Osteocyte (in vitro differentiated cells): Measurements from ENCODE around the gene FILIP1. TPM values are rescaled to one million over a fixed set of nuclear protein-coding genes. Genes with fewer than 3 reads are reported as not detected.
"Not testable (repeated sequence)": the region's sequence is repeated elsewhere in the genome, so short reads cannot be mapped to it uniquely, and the experiment has no call there.

Experiments used
- DNase-seq: peaks from one replicate; pipeline ENCODE4 v3.0.0; 2021; ENCODE audit warnings: mixed read lengths; ENCODE audit not compliant: unreplicated experiment; ENCODE audit errors: extremely low spot score
- H3K27ac Mint-ChIP-seq: one replicate; pipeline ENCODE4 v1.8.0; 2021; ENCODE audit warnings: mild to moderate bottlenecking, mixed read lengths; ENCODE audit not compliant: unreplicated experiment
- H3K27me3 Mint-ChIP-seq: one replicate; pipeline ENCODE4 v1.8.0; 2021; ENCODE audit warnings: mixed read lengths; ENCODE audit not compliant: unreplicated experiment
- H3K36me3 Mint-ChIP-seq: one replicate; pipeline ENCODE4 v1.8.0; 2021; ENCODE audit warnings: mixed read lengths; ENCODE audit not compliant: unreplicated experiment
- H3K4me1 Mint-ChIP-seq: one replicate; pipeline ENCODE4 v1.8.0; 2021; ENCODE audit warnings: mixed read lengths; ENCODE audit not compliant: unreplicated experiment
- H3K4me3 Mint-ChIP-seq: one replicate; pipeline ENCODE4 v1.8.0; 2021; ENCODE audit warnings: mild to moderate bottlenecking, moderate library complexity, mixed read lengths; ENCODE audit not compliant: unreplicated experiment
- H3K9me3 Mint-ChIP-seq: one replicate; pipeline ENCODE4 v1.8.0; 2021; ENCODE audit warnings: mixed read lengths; ENCODE audit not compliant: unreplicated experiment
- CTCF ChIP-seq: fragments of 200-600 bp; sonication (generic); IDR thresholded peaks from 2 replicates; pipeline ENCODE4 v1.5.0; 2021; ENCODE audit warnings: antibody characterized with exemption, mild to moderate bottlenecking, moderate library complexity
- total RNA-seq: library from RNA; stranded (reverse); gene quantifications from 2 replicates; pipeline ENCODE4 v1.2.1, GENCODE V29; 2021

The FILIP1 gene
- total RNA-seq, 1 donor from 2014 or later = 0.05 TPM

GRCh38 chr6:75449630-75450206, 43.9 kb downstream of the FILIP1 start:
- TF ChIP-seq CTCF = no peak
- no peak for DNase-seq
- peaks cover 24% of the 10 kb centered on the region for H3K27me3 Mint-ChIP-seq
- H3K27ac Mint-ChIP-seq = no peak overlapping the region
- no peak overlapping the region for H3K4me3 Mint-ChIP-seq
- H3K4me1 Mint-ChIP-seq = peaks cover 2% of the 10 kb centered on the region
- no peaks in the 10 kb centered on the region for H3K9me3 Mint-ChIP-seq
- H3K36me3 Mint-ChIP-seq = no peaks in the 10 kb centered on the region

GRCh38 chr6:75446241-75446880, 47.2 kb downstream of the FILIP1 start:
- peaks cover 26% of the 10 kb centered on the region for H3K27me3 Mint-ChIP-seq
- H3K36me3 Mint-ChIP-seq = no peaks in the 10 kb centered on the region
- H3K4me3 Mint-ChIP-seq = no peak overlapping the region
- H3K9me3 Mint-ChIP-seq = no peaks in the 10 kb centered on the region
- TF ChIP-seq CTCF = no peak
- DNase-seq = no peak
- no peak overlapping the region for H3K27ac Mint-ChIP-seq
- peaks cover 2% of the 10 kb centered on the region for H3K4me1 Mint-ChIP-seq

GRCh38 chr6:75445738-75446137, 47.9 kb downstream of the FILIP1 start:
- Mint-ChIP-seq H3K4me1 (peaks cover 2% of the 10 kb centered on the region), H3K9me3 (no peaks in the 10 kb centered on the region)
- no peak for DNase-seq

GRCh38 chr6:75444899-75445298, 48.7 kb downstream of the FILIP1 start:
- no peak overlapping the region for H3K4me3 Mint-ChIP-seq
- TF ChIP-seq CTCF = no peak
- H3K9me3 Mint-ChIP-seq = no peaks in the 10 kb centered on the region
- no peak for DNase-seq
- H3K27me3 Mint-ChIP-seq = peaks cover 26% of the 10 kb centered on the region
- no peaks in the 10 kb centered on the region for H3K36me3 Mint-ChIP-seq
- H3K4me1 Mint-ChIP-seq = peaks cover 2% of the 10 kb centered on the region
- no peak overlapping the region for H3K27ac Mint-ChIP-seq

More at GRCh38 chr6:75445738-75446137, 47.9 kb downstream of the FILIP1 start:
- Mint-ChIP-seq H3K27ac (no peak overlapping the region), H3K27me3 (peaks cover 26% of the 10 kb centered on the region), H3K4me3 (no peak overlapping the region), H3K36me3 (no peaks in the 10 kb centered on the region)
- TF ChIP-seq CTCF = no peak

- H3K4me3 Mint-ChIP-seq, H3K9me3 Mint-ChIP-seq, DNase-seq, H3K36me3 Mint-ChIP-seq, H3K4me1 Mint-ChIP-seq, H3K27ac Mint-ChIP-seq: not testable (repeated sequence)
- H3K27me3 Mint-ChIP-seq = peaks cover 14% of the 10 kb centered on the region
These were observed 51.7 kb downstream of the FILIP1 start for GRCh38 chr6:75441883-75442282.

- H3K27ac Mint-ChIP-seq, H3K4me1 Mint-ChIP-seq, H3K27me3 Mint-ChIP-seq, H3K4me3 Mint-ChIP-seq, DNase-seq, H3K9me3 Mint-ChIP-seq, H3K36me3 Mint-ChIP-seq: not testable (repeated sequence)
These were observed 52.1 kb downstream of the FILIP1 start for GRCh38 chr6:75441479-75441878.
